Omental fat pad (tissue), 4 donors: ENCODE results near the gene PPP6R3. TPM values are rescaled to one million over a fixed set of nuclear protein-coding genes. Genes with fewer than 3 reads are reported as not detected.

ENCODE experiments used
- ATAC-seq: fragments of 150-250 bp; one replicate; pipeline ENCODE4 v1.9.1; 2016; ENCODE audit warnings: mild to moderate bottlenecking, moderate library complexity; ENCODE audit not compliant: low FRiP score
- DNase-seq: peaks from one replicate; pipeline ENCODE4 v3.0.0-alpha.2; 2019; ENCODE audit warnings: low spot score
- CTCF ChIP-seq, 3 donors: fragments of 450-650 bp; IDR thresholded peaks; one replicate each; pipeline ENCODE4 v1.5.1; 2016 to 2017; ENCODE audit warnings: antibody characterized with exemption in 3 of 3, mild to moderate bottlenecking in 3 of 3, moderate library complexity in 2 of 3
- total RNA-seq, 4 donors: library from RNA; depleted of rRNA; stranded (reverse); fragments of >200 nt; gene quantifications; one replicate each; pipeline ENCODE4 v1.1.0, GENCODE V29; 2016

The PPP6R3 gene
- total RNA-seq, 4 donors from 2014 or later: 104 to 137 (median 119) TPM

GRCh38 chr11:68583041-68583446, 122.5 kb downstream of the PPP6R3 start:
- DNase-seq: no peak
- peak; percentile 30 for ATAC-seq
- TF ChIP-seq CTCF (IDR thresholded peaks at IDR 0.05): no peak

GRCh38 chr11:68584097-68584496, 123.5 kb downstream of the PPP6R3 start:
- no peak for ATAC-seq
- DNase-seq: no peak
- TF ChIP-seq CTCF (IDR thresholded peaks at IDR 0.05): no peak

GRCh38 chr11:68584991-68585524, 124.5 kb downstream of the PPP6R3 start:
- DNase-seq: no peak

GRCh38 chr11:68589547-68590216, 129.1 kb downstream of the PPP6R3 start:
- DNase-seq: no peak
- TF ChIP-seq CTCF (IDR thresholded peaks at IDR 0.05): no peak
- ATAC-seq: no peak

More at GRCh38 chr11:68584991-68585524, 124.5 kb downstream of the PPP6R3 start:
- ATAC-seq: no peak
- TF ChIP-seq CTCF (IDR thresholded peaks at IDR 0.05): no peak

- no peak for TF ChIP-seq CTCF (IDR thresholded peaks at IDR 0.05)
- ATAC-seq (no peak), DNase-seq (no peak)
Observed at GRCh38 chr11:68591719-68592118, 131.2 kb downstream of the PPP6R3 start.

GRCh38 chr11:68593441-68593840, 132.9 kb downstream of the PPP6R3 start:
- TF ChIP-seq CTCF (IDR thresholded peaks at IDR 0.05): no peak
- no peak for DNase-seq
- no peak for ATAC-seq

- ATAC-seq (no peak), DNase-seq (no peak)
- no peak for TF ChIP-seq CTCF (IDR thresholded peaks at IDR 0.05)
Observed at GRCh38 chr11:68594123-68594522, 133.6 kb downstream of the PPP6R3 start.
